NCI-H146 treated with DMSO at 0.1 percent for 48 hours (cell line): ENCODE data around the gene MAST4.
"Not testable (repeated sequence)": the region's sequence is repeated elsewhere in the genome, so short reads cannot be mapped to it uniquely, and the experiment has no call there.

Experiments
- DNase-seq: peaks from one replicate; lab custom pipeline; 2025; ENCODE audit not compliant: unreplicated experiment; lab: John Stamatoyannopoulos, UW

Gene MAST4

GRCh38 chr5:66694036-66694435, 97.8 kb downstream of the MAST4 start:
- no peak for DNase-seq

DNA sequence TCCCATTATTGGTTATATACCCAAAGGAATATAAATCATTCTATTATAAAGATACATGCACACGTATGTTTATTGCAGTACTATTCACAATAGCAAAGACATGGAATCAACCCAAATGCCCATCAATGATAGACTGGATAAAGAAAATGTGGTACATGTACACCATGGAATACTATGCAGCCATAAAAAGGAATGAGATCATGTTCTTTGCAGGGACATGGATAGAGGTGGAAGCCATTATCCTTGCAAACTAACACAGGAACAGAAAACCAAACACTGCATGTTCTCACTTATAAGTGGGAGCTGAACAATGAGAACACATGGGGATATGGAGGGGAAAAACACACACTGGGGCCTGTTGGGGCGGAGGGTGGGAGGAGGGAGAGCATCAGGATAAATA, 99.6 kb downstream of the MAST4 start:
- not testable (repeated sequence) for DNase-seq

DNA sequence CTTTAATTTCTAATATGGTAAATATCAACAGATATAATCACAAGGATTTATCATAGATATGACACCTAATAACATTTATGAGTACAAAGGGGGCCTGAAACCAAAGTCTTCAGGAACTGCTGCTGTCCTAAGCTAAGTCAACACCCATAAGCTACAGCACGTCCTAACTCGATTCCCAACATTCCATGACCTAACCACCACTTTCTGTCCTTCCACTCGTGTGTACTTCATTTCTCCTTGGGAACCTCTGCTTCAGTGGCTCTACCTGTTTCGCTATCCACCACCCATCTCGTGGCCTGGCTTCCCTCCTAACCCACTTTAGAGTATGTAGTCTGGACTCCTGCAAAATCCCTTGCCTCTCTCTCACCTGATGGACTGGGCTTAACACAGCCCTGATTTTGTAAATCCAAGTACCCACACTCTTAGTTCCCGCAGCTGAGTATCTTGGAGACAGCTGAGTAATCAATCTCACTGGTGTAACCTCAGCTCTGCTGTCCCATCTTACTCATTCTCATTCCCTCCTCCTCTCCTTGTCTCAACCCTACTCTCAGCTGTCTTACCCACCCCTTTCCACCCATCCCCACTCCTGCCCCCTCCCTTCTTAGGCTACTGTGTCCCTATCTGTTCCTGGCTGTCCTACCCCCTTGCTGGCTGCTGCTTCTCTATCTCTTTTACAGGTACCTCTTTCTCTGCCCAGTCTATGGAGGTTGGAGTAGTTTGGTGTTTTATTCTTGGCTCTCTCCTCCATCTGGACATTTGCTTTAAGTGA, 101.8 kb downstream of the MAST4 start:
- DNase-seq = no peak

DNA sequence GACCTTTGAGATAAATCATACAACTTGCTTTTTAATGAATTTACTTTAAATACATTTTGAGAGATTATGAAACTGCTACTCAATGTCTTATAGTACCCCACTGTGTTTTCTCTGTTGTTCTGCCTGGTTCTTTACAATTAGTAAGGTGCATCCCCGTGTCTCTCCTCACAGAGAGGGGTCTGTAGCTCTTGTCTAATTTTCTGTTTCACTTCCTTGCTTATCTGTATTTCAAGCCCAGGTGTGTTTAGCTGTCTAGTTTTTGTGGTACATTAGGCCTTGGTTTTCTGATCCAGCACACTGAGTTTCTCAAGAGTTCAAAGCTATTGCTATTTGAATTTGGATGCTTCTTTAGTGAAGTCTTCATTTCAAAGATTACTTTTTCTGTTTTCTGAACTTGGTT, 105.1 kb downstream of the MAST4 start:
- no peak for DNase-seq

- no peak for DNase-seq
These were observed 106.2 kb downstream of the MAST4 start for GRCh38 chr5:66702426-66702825.

DNA sequence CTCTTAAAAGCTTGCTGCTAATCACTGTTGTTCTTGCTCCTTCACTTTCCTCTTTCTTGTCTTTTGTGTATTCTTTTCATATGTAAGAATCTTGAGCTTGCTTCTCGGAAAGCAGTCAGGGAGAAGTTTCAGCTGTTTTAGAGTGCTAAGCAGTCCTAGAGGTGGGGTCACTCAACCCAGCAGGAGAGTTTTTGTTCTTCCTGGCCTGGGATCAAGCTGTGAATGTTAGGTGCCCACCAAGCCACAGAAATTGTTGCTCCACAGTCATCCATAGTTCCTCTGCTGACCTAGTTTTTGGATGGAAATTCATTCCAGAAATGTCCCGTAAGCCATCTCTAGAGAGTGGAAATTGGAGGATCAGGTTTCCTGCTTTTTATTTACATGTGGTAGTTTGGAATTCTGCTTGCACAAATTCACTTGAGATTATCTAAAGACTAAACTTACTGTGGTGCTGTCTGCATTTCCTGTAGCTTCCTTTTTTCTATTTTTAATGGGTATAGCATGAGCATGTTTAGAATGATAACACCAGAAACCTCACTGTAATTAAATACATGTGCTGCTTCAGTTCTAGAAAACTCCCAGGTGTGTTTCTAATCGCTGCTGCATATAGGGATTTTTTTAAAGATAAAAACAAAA, 108.7 kb downstream of the MAST4 start:
- no peak for DNase-seq

- DNase-seq = no peak
These were observed 112.2 kb downstream of the MAST4 start for GRCh38 chr5:66708368-66708767.

GRCh38 chr5:66710557-66711088, 114.4 kb downstream of the MAST4 start:
- DNase-seq = no peak

DNA sequence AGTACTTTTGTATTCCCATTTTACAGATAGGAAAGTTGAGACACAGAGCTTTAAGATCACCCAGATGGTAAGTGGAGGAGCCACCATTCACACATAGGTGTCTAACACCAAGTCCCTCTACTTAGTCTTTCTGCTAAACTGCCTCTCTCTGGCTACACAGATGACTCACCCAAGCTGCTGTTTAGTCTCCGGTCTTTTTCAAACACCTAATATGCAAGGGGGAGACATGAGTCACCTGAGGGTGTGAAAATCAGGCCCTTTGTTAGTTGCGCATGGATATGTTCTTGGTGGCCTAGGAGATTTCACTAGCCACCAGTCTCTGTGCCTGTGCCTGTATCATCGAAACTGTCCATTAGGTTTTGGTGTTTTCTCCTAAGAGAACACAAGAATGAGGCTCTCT, 117.8 kb downstream of the MAST4 start:
- peak; percentile 10 for DNase-seq

- DNase-seq = peak; percentile 70
These were observed 121.5 kb downstream of the MAST4 start for GRCh38 chr5:66717455-66718373.

GRCh38 chr5:66718374-66719002, 122.3 kb downstream of the MAST4 start:
- no peak for DNase-seq

- DNase-seq = peak; percentile 97
These were observed 124.6 kb downstream of the MAST4 start for GRCh38 chr5:66720780-66721179.

- DNase-seq = no peak
These were observed 126.5 kb downstream of the MAST4 start for GRCh38 chr5:66722686-66723085.

DNA sequence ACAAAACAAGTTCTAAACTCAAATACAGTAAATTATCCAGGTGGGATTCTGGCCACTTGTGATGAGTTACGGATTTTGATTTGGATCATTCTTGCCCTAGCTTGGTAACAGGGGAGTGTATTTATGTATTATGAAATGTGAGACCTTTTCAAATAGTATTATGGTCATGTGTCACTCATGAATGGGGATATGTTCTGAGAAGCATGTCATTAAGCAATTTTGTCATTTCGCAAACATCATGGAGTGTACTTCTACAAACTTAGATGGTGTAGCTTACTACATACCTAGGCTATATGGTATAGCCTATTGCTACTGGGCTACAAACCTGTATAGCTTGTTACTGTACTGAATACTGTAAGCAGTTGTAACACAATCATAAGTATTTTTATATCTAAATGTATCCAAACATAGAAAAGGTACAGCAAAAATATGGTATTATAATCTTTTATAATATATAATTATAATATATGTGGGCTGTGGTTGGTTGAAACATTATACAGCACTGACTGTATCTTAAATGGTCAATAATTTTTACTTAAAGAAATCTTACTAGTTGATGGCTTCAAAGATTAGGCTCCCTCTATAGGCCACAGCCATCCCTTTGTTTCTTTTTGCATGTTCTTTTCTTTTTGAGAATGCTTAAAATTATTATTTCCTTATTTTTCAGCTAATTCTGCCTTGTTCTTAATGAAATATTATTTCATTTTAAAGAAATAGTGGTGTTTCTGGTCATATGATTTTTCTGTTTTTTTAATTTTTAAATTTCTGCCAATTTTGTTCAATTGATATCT, 128.4 kb downstream of the MAST4 start:
- DNase-seq = no peak

DNA sequence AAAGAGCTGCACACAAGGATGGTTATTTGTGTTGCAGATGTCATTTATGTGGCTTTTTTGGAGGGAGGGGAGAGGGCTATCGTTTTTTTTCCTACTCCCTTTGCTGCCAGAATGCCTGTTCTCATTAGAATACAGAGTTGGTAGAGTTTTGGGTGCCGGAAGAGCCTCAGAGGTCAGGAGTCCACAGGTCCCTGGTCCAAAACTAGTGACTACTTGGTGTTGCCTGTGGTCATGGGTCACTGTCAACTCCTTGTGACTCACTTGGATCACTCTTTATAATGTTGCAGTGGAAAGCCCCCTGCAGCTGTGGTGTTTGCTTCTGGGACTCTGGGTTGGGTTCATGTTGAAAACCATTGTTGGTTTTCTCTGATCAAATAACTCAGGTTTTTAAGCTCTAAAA, 131.4 kb downstream of the MAST4 start:
- no peak for DNase-seq

GRCh38 chr5:66728049-66728448, 131.9 kb downstream of the MAST4 start:
- no peak for DNase-seq

GRCh38 chr5:66737096-66737495, 140.9 kb downstream of the MAST4 start:
- no peak for DNase-seq

DNA sequence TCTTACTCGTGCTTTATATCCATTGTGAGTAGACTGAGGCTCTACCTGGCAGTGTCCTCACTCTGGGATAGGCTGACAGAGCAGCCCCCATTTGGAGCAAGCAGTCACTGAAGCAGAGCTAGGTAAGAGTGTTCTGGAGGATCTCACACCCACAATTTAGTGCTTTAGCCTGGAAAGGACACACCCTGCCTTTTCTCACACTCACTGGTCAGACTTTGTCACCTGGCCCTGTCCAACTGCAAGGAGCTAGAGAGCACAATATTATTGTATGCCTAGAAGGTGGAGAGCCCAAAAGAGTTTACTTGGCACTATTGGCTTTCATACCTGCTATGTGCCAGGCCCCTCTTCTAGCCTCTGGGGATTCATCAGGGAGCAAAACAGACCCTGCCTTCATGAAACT, 141.9 kb downstream of the MAST4 start:
- DNase-seq = no peak

DNA sequence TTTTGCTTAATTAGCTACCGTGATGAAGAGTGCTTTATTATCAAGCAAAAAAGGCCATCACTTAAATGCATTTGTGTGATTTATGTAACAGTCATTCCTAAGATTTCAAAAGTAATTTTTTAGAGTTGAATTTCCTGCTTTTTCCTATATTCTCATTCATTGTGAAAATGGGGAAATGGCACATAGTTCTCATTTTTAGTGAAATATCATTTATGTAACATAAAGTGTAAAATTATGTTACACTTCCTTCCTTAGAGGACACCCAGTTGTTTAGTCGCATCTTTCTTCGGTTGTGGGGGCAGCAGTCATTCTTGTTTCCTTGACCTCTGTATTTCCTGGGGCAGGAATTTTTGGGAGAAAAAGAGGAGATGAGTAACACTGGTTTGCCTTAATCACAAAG, 142.8 kb downstream of the MAST4 start:
- DNase-seq = no peak

DNA sequence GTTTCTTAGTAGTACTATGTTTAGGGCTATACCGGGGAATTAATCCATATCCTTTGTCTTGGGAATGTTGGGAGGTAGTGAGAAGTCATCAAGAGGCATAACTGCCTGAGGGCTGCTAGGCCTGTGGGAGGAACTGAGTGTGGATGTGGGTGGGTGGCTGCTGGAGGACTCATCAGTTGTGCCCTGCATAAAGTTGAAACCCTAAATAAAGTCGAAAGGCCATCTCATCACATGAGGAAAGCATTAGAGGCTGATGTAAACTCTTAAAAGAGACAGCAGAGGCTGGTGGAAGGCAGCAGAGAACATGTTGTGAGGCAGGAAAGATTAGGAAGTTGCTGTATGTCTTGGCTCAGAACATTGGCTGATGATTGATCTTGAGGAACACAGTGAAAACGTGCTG, 143.8 kb downstream of the MAST4 start:
- no peak for DNase-seq
